Calu3 (cell line): ENCODE data around the gene CD200R1L. TPM values are rescaled to one million over a fixed set of nuclear protein-coding genes. Genes with fewer than 3 reads are reported as not detected.

Experiments used
- BruUV-seq: library from RNA; stranded (reverse); fragments of 400-500 nt; replicated peaks from 2 replicates; lab custom pipeline; 2021; lab: Mats Ljungman, UMichigan
- CTCF ChIA-PET: fragments of 300-600 bp; sonication (Branson Sonifier 250); formaldehyde crosslinking; loops from one replicate; lab custom pipeline; 2022; ENCODE audit warnings: antibody characterized with exemption; lab: Charles Lee
- DNase-seq: peaks from one replicate; pipeline ENCODE4 v3.0.0; 2022
- H3K27ac Mint-ChIP-seq: one replicate; pipeline ENCODE4 v1.8.0; 2022; ENCODE audit warnings: mixed read lengths; ENCODE audit not compliant: unreplicated experiment
- H3K27me3 Mint-ChIP-seq: one replicate; pipeline ENCODE4 v1.8.0; 2022; ENCODE audit warnings: mixed read lengths; ENCODE audit not compliant: unreplicated experiment
- H3K36me3 Mint-ChIP-seq: one replicate; pipeline ENCODE4 v1.8.0; 2022; ENCODE audit warnings: mild to moderate bottlenecking, moderate library complexity, mixed read lengths; ENCODE audit not compliant: insufficient read depth, unreplicated experiment
- H3K4me1 Mint-ChIP-seq: one replicate; pipeline ENCODE4 v1.8.0; 2022; ENCODE audit warnings: mild to moderate bottlenecking, low read depth, mixed read lengths; ENCODE audit not compliant: unreplicated experiment
- H3K4me3 Mint-ChIP-seq: one replicate; pipeline ENCODE4 v1.8.0; 2022; ENCODE audit warnings: mild to moderate bottlenecking, low read depth, moderate library complexity, mixed read lengths; ENCODE audit not compliant: unreplicated experiment
- H3K9me3 Mint-ChIP-seq: one replicate; pipeline ENCODE4 v1.8.0; 2022; ENCODE audit warnings: low read depth, mixed read lengths; ENCODE audit not compliant: unreplicated experiment
- intact Hi-C: fragments of 100-400 bp; cut with micrococcal nuclease; formaldehyde crosslinking; loops from one replicate; pipeline ENCODE4 v1.10.0; 2022; ENCODE audit not compliant: unreplicated experiment
- total RNA-seq: library from RNA; stranded (reverse); gene quantifications from 2 replicates; pipeline ENCODE4 v1.2.3, GENCODE V29; 2022
- TF ChIP-seq, protein P1 (sequence below): fragments of 200-600 bp; IDR thresholded peaks from one replicate; pipeline ENCODE4 v1.8.0; 2022; ENCODE audit warnings: antibody characterized with exemption; ENCODE audit not compliant: unreplicated experiment

Gene CD200R1L
- total RNA-seq, 1 experiment from 2014 or later, result not detected

DNA sequence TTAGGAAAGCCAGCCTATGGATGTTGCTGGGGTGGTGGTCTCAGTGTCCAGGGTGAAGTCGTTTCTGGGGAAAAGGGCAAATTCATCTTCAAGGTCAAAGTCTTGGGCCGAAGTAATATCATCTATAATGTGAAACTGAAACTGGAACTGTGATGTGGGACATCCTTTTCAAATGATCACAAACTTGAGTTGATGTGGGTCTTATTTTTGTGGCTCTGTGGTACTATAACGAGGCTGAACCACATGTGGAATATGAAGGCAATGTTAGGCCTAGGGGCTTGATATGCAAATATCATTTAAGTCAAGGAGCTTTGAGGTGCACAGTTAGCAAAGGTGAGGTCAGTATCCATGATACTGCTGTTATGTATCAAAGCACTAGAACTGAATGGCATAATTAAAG, 1.5 kb upstream of the CD200R1L start:
- Mint-ChIP-seq H3K27ac (no peak overlapping the region), H3K36me3 (no peaks in the 10 kb centered on the region), H3K9me3 (peaks cover 9% of the 10 kb centered on the region), H3K4me3 (no peak overlapping the region), H3K4me1 (no peaks in the 10 kb centered on the region), H3K27me3 (peaks cover 24% of the 10 kb centered on the region)
- TF ChIP-seq, protein P1, sequence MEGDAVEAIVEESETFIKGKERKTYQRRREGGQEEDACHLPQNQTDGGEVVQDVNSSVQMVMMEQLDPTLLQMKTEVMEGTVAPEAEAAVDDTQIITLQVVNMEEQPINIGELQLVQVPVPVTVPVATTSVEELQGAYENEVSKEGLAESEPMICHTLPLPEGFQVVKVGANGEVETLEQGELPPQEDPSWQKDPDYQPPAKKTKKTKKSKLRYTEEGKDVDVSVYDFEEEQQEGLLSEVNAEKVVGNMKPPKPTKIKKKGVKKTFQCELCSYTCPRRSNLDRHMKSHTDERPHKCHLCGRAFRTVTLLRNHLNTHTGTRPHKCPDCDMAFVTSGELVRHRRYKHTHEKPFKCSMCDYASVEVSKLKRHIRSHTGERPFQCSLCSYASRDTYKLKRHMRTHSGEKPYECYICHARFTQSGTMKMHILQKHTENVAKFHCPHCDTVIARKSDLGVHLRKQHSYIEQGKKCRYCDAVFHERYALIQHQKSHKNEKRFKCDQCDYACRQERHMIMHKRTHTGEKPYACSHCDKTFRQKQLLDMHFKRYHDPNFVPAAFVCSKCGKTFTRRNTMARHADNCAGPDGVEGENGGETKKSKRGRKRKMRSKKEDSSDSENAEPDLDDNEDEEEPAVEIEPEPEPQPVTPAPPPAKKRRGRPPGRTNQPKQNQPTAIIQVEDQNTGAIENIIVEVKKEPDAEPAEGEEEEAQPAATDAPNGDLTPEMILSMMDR, result no peak
- BruUV-seq, result no TSS peak
- intact Hi-C loops, result no loop called here
- CTCF ChIA-PET, result no interaction called here
- DNase-seq, result no peak

DNA sequence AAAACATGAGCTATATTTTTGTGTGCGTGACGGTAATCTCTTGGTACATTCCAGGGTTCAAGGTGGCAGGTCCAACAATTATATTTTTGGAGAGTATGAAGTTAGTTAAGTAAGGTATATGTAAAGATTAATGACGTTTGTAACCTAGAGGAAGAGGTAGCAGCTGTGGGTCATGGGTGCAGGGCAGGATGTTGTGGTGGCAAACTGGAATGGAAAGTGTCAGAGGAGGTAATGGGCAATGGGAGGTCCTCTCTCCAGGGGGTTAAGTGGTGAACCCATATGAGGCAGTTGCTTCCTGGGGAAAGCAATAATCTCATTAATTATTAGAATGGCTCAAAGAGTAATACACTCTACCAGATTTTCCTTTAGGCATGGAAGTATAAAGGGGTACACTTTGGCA, 1.0 kb upstream of the CD200R1L start:
- Mint-ChIP-seq H3K9me3 (peaks cover 9% of the 10 kb centered on the region), H3K27me3 (peaks cover 24% of the 10 kb centered on the region), H3K4me1 (no peaks in the 10 kb centered on the region), H3K27ac (no peak overlapping the region), H3K36me3 (no peaks in the 10 kb centered on the region), H3K4me3 (no peak overlapping the region)
- TF ChIP-seq, protein P1, result no peak
- intact Hi-C loops, result no loop called here
- CTCF ChIA-PET, result no interaction called here
- BruUV-seq, result no TSS peak
- DNase-seq, result no peak

DNA sequence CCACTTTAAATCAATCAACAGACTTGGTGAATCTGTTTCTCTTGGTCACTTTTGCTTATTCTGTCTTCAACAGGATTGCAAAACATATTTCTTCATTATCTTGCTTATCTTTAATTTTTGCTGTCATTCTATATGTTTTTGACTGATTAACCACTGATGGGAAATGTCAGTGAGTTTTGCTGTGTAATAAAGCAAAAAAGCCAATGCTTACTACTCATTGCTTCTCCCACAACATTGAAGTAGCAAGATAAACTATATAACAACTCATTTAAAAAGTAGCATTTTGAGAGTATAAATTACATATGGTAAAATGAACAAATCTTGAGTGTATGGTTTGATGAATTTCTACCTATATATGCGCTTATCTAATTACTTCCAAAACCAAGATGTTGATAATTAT, 892 bp downstream of the CD200R1L start:
- CTCF ChIA-PET, result no interaction called here
- TF ChIP-seq, protein P1, result no peak
- Mint-ChIP-seq H3K9me3 (peaks cover 6% of the 10 kb centered on the region), H3K27me3 (peaks cover 11% of the 10 kb centered on the region), H3K4me1 (no peaks in the 10 kb centered on the region), H3K27ac (no peak overlapping the region), H3K36me3 (no peaks in the 10 kb centered on the region), H3K4me3 (no peak overlapping the region)
- BruUV-seq, result no TSS peak
- intact Hi-C loops, result no loop called here
- DNase-seq, result no peak

DNA sequence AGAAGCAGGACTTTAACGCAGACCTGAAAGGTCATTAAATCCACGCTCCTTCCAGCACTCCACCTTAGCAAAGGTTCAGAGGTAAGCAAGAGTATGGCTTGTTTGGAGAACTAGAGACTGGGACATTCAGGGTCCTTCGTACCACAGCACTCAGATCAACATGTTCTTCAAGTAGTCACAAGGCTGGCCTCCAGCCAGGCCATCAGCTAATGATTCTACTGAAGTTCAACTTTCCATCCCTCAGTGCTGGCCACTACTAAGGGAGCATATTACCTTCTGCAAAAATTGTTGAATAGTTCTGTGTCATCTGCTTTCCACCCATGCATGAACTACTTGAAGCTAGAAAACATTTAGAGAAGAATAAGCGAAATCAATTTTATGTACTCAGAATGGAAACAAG, 17.6 kb downstream of the CD200R1L start:
- BruUV-seq, result no TSS peak
- intact Hi-C loops, result no loop called here
- TF ChIP-seq, protein P1, result no peak
- H3K4me3 Mint-ChIP-seq, result no peak overlapping the region
- no peak for DNase-seq
- H3K27me3 Mint-ChIP-seq, result no peaks in the 10 kb centered on the region
- CTCF ChIA-PET, result no interaction called here
- no peak overlapping the region for H3K27ac Mint-ChIP-seq
- H3K4me1 Mint-ChIP-seq, result no peaks in the 10 kb centered on the region
- H3K36me3 Mint-ChIP-seq, result no peaks in the 10 kb centered on the region
- no peaks in the 10 kb centered on the region for H3K9me3 Mint-ChIP-seq
